ENCODE data around the gene EYA2. TPM values are rescaled to one million over a fixed set of nuclear protein-coding genes. Genes with fewer than 3 reads are reported as not detected.

EYA2 gene
- total RNA-seq, 1 experiment from 2014 or later: not detected

GRCh38 chr20:47139934-47140535 is 245.4 kb downstream of the EYA2 start:
- Mint-ChIP-seq H3K4me3 (ENCODE audit: unreplicated experiment) (no peak overlapping the region), H3K4me1 (ENCODE audit: insufficient read depth, unreplicated experiment) (peaks cover 23% of the 10 kb centered on the region), H3K27ac (ENCODE audit: low read depth, unreplicated experiment) (peak overlapping the region; percentile 44), H3K9me3 (ENCODE audit: unreplicated experiment) (no peaks in the 10 kb centered on the region), H3K36me3 (ENCODE audit: insufficient read depth, unreplicated experiment) (no peaks in the 10 kb centered on the region), H3K27me3 (ENCODE audit: insufficient read depth, unreplicated experiment) (no peaks in the 10 kb centered on the region)
- intact Hi-C loops (cut with micrococcal nuclease): no loop called here
- ChIA-PET CTCF (interaction anchor here (0.6 to 2.4 kb wide), 11 partner anchors 9 to 569 kb away, joined by 3 to 5 read pairs (median 3); no protein-coding TSS in a partner anchor), POLR2A (interaction anchor here (0.6 to 12.1 kb wide), 7 partner anchors 10 to 452 kb away, joined by 3 to 188 read pairs (median 4); no protein-coding TSS in a partner anchor)
- peak; percentile 11 for DNase-seq (ENCODE audit: unreplicated experiment)
- BruUV-seq (replicated peaks): no TSS peak
- no peak for TF ChIP-seq CTCF (IDR thresholded peaks at IDR 0.05; ENCODE audit: unreplicated experiment)

- ChIA-PET CTCF (interaction anchor here (0.6 to 1.2 kb wide), 4 partner anchors 12 to 508 kb away, joined by 3 to 5 read pairs (median 4); no protein-coding TSS in a partner anchor), POLR2A (interaction anchor here (0.7 to 12.1 kb wide), 3 partner anchors 12 to 220 kb away, joined by 3 to 188 read pairs (median 3); no protein-coding TSS in a partner anchor)
- no peaks in the 10 kb centered on the region for H3K27me3 Mint-ChIP-seq (ENCODE audit: insufficient read depth, unreplicated experiment)
- no peaks in the 10 kb centered on the region for H3K9me3 Mint-ChIP-seq (ENCODE audit: unreplicated experiment)
- intact Hi-C loops (cut with micrococcal nuclease): no loop called here
- TF ChIP-seq CTCF (IDR thresholded peaks at IDR 0.05; ENCODE audit: unreplicated experiment): no peak
- DNase-seq (ENCODE audit: unreplicated experiment): no peak
- no TSS peak for BruUV-seq (replicated peaks)
- H3K27ac Mint-ChIP-seq (ENCODE audit: low read depth, unreplicated experiment): no peak overlapping the region
- H3K36me3 Mint-ChIP-seq (ENCODE audit: insufficient read depth, unreplicated experiment): no peaks in the 10 kb centered on the region
- peaks cover 28% of the 10 kb centered on the region for H3K4me1 Mint-ChIP-seq (ENCODE audit: insufficient read depth, unreplicated experiment)
- no peak overlapping the region for H3K4me3 Mint-ChIP-seq (ENCODE audit: unreplicated experiment)
These were observed 246.8 kb downstream of the EYA2 start for GRCh38 chr20:47141350-47141921.

GRCh38 chr20:47141941-47142773 is 247.5 kb downstream of the EYA2 start:
- DNase-seq (ENCODE audit: unreplicated experiment): no peak
- ChIA-PET CTCF (interaction anchor here (0.6 to 1.2 kb wide), 5 partner anchors 22 to 507 kb away, joined by 3 to 4 read pairs (median 3); no protein-coding TSS in a partner anchor), POLR2A (interaction anchor here (0.7 to 12.1 kb wide), 3 partner anchors 12 to 219 kb away, joined by 3 to 188 read pairs (median 3); no protein-coding TSS in a partner anchor)
- H3K27me3 Mint-ChIP-seq (ENCODE audit: insufficient read depth, unreplicated experiment): no peaks in the 10 kb centered on the region
- no peak overlapping the region for H3K4me3 Mint-ChIP-seq (ENCODE audit: unreplicated experiment)
- no TSS peak for BruUV-seq (replicated peaks)
- intact Hi-C loops (cut with micrococcal nuclease): no loop called here
- no peak for TF ChIP-seq CTCF (IDR thresholded peaks at IDR 0.05; ENCODE audit: unreplicated experiment)
- H3K27ac Mint-ChIP-seq (ENCODE audit: low read depth, unreplicated experiment): no peak overlapping the region
- H3K4me1 Mint-ChIP-seq (ENCODE audit: insufficient read depth, unreplicated experiment): peaks cover 28% of the 10 kb centered on the region
- no peaks in the 10 kb centered on the region for H3K36me3 Mint-ChIP-seq (ENCODE audit: insufficient read depth, unreplicated experiment)
- H3K9me3 Mint-ChIP-seq (ENCODE audit: unreplicated experiment): no peaks in the 10 kb centered on the region

GRCh38 chr20:47142774-47143170 is 248.1 kb downstream of the EYA2 start:
- Mint-ChIP-seq H3K36me3 (ENCODE audit: insufficient read depth, unreplicated experiment) (no peaks in the 10 kb centered on the region), H3K4me3 (ENCODE audit: unreplicated experiment) (no peak overlapping the region), H3K27ac (ENCODE audit: low read depth, unreplicated experiment) (no peak overlapping the region), H3K4me1 (ENCODE audit: insufficient read depth, unreplicated experiment) (peaks cover 28% of the 10 kb centered on the region), H3K9me3 (ENCODE audit: unreplicated experiment) (no peaks in the 10 kb centered on the region), H3K27me3 (ENCODE audit: insufficient read depth, unreplicated experiment) (no peaks in the 10 kb centered on the region)
- no TSS peak for BruUV-seq (replicated peaks)
- no peak for DNase-seq (ENCODE audit: unreplicated experiment)
- intact Hi-C loops (cut with micrococcal nuclease): no loop called here
- no peak for TF ChIP-seq CTCF (IDR thresholded peaks at IDR 0.05; ENCODE audit: unreplicated experiment)
- ChIA-PET POLR2A (interaction anchor here (1.7 to 12.1 kb wide), 2 partner anchors 17 to 218 kb away, joined by 3 to 188 read pairs; no protein-coding TSS in a partner anchor), CTCF (interaction anchor here (0.7 to 1.2 kb wide), 3 partner anchors 291 to 391 kb away, joined by 3 read pairs; no protein-coding TSS in a partner anchor)

Data from MCF 10A (cell line).